B cell (primary cell): Measurements from ENCODE around the gene FMC1. TPM values are rescaled to one million over a fixed set of nuclear protein-coding genes. Genes with fewer than 3 reads are reported as not detected.
A peak's percentile ranks its signal among the peaks of the same experiment; 100 is the strongest.

Experiments used
- ATAC-seq: fragments of 200-7000 bp; cut with Tn5 transposase; one replicate; pipeline ENCODE4 v1.10.0; 2021; ENCODE audit warnings: low read depth, mild to moderate bottlenecking, moderate number of reproducible peaks, moderate library complexity
- CTCF ChIA-PET: fragments of 350-600 bp; sonication (Branson Sonifier 250); formaldehyde crosslinking; loops from one replicate; lab custom pipeline; 2021; ENCODE audit warnings: antibody characterized with exemption, inconsistent platforms; lab: Charles Lee
- POLR2A ChIA-PET: fragments of 350-600 bp; sonication (Branson Sonifier 250); formaldehyde crosslinking; loops from one replicate; lab custom pipeline; 2021; ENCODE audit warnings: antibody characterized with exemption; lab: Charles Lee
- DNase-seq: peaks from one replicate; pipeline ENCODE4 v3.0.0; 2013
- H2AFZ ChIP-seq: 2 replicates; pipeline ENCODE4 v1.6.1; 2012; ENCODE audit warnings: mild to moderate bottlenecking, low read depth, low read length; ENCODE audit not compliant: insufficient read depth, poor library complexity, severe bottlenecking
- H3K27ac ChIP-seq, 2 donors: 1 replicate in 1 of 2; 2 replicates in 1 of 2; pipeline ENCODE4 v1.5.1; 2012 to 2013; ENCODE audit warnings: low read length in 2 of 2, mild to moderate bottlenecking in 2 of 2, moderate library complexity in 1 of 2
- H3K27me3 ChIP-seq, 4 experiments: fragments of 200-600 bp in 1 of 4; sonication (generic) in 1 of 4; replicated peaks in 1 of 4; 1 replicate in 2 of 4; 2 replicates in 2 of 4; pipeline versions ENCODE4 v1.6.1 to v1.7.0; 2013 to 2016; ENCODE audit warnings: low read length in 3 of 4, mild to moderate bottlenecking in 2 of 4, mixed read lengths in 1 of 4, moderate library complexity in 1 of 4; ENCODE audit not compliant: insufficient read depth in 4 of 4, control insufficient read depth in 3 of 4; ENCODE audit errors: control extremely low read depth in 1 of 4
- H3K36me3 ChIP-seq, 2 experiments: replicated peaks in 1 of 2; 1 replicate in 1 of 2; 2 replicates in 1 of 2; pipeline versions ENCODE4 v1.6.1 to v1.7.1; 2013; ENCODE audit warnings: low read length in 1 of 2; ENCODE audit not compliant: insufficient read depth in 2 of 2, control insufficient read depth in 1 of 2; ENCODE audit errors: control extremely low read depth in 1 of 2, extremely low read depth in 1 of 2
- H3K4me1 ChIP-seq, 2 donors: fragments of 200-600 bp in 1 of 2; sonication (generic) in 1 of 2; 1 replicate in 1 of 2; 2 replicates in 1 of 2; pipeline versions ENCODE4 v1.5.1 to v1.6.1; 2013 to 2017; ENCODE audit warnings: low read length in 2 of 2; ENCODE audit not compliant: control insufficient read depth in 2 of 2, insufficient read depth in 2 of 2
- H3K4me2 ChIP-seq: replicated peaks from 2 replicates; pipeline ENCODE3; 2012; ENCODE audit warnings: mild to moderate bottlenecking, low read depth, low read length; ENCODE audit not compliant: poor library complexity, severe bottlenecking
- H3K4me3 ChIP-seq, 5 experiments: fragments of 200-600 bp in 1 of 5; sonication (generic) in 1 of 5; 1 replicate in 3 of 5; 2 replicates in 2 of 5; pipeline versions ENCODE4 v1.5.1 to v1.7.0; 2011 to 2016; ENCODE audit warnings: low read length in 4 of 5, mild to moderate bottlenecking in 4 of 5, low read depth in 2 of 5, control low read depth in 1 of 5, moderate library complexity in 1 of 5; ENCODE audit not compliant: insufficient read depth in 1 of 5; ENCODE audit errors: control extremely low read depth in 1 of 5, extremely low read depth in 1 of 5
- H3K79me2 ChIP-seq: fragments of 200-600 bp; sonication (generic); one replicate; pipeline ENCODE4 v1.6.0; 2016; ENCODE audit warnings: low read length; ENCODE audit not compliant: control insufficient read depth, insufficient read depth
- H3K9ac ChIP-seq: fragments of 200-600 bp; sonication (generic); 2 replicates; pipeline ENCODE4 v1.6.1; 2017; ENCODE audit warnings: mild to moderate bottlenecking, low read length, moderate library complexity
- H3K9me3 ChIP-seq, 3 donors: one replicate each; pipeline versions ENCODE4 v1.6.1 to v1.7.1; 2013; ENCODE audit warnings: low read length in 2 of 3; ENCODE audit not compliant: control insufficient read depth in 2 of 3, insufficient read depth in 1 of 3; ENCODE audit errors: control extremely low read depth in 1 of 3
- H4K20me1 ChIP-seq: 2 replicates; pipeline ENCODE4 v1.6.0; 2012; ENCODE audit warnings: mild to moderate bottlenecking, low read length; ENCODE audit not compliant: insufficient read depth, control insufficient read depth, poor library complexity, severe bottlenecking
- H3K27ac Mint-ChIP-seq: one replicate; pipeline ENCODE4 v1.8.0; 2021; ENCODE audit warnings: mixed read lengths
- H3K27me3 Mint-ChIP-seq: one replicate; pipeline ENCODE4 v1.8.0; 2021; ENCODE audit warnings: mixed read lengths
- H3K4me1 Mint-ChIP-seq: one replicate; pipeline ENCODE4 v1.8.0; 2021; ENCODE audit warnings: mixed read lengths
- H3K4me3 Mint-ChIP-seq: one replicate; pipeline ENCODE4 v1.8.0; 2021; ENCODE audit warnings: mixed read lengths
- H3K9me3 Mint-ChIP-seq: one replicate; pipeline ENCODE4 v1.8.0; 2022; ENCODE audit warnings: mixed read lengths; ENCODE audit not compliant: insufficient read depth
- CTCF ChIP-seq: fragments of 200-600 bp; IDR thresholded peaks from one replicate; pipeline ENCODE4 v1.8.0; 2022; ENCODE audit warnings: antibody characterized with exemption, mild to moderate bottlenecking
- EZH2 ChIP-seq: IDR thresholded peaks from 2 replicates; pipeline ENCODE4 v1.6.1; 2012; ENCODE audit warnings: borderline replicate concordance, low read depth, mild to moderate bottlenecking, moderate library complexity, low read length; ENCODE audit not compliant: insufficient read depth, poor library complexity, severe bottlenecking
- WGBS: methylation state at CpG from one replicate; pipeline ENCODE4 v1.1.5; 2013; ENCODE audit warnings: missing lambda C conversion rate; ENCODE audit not compliant: insufficient coverage; 5-methylcytosine and 5-hydroxymethylcytosine counted together
- intact Hi-C: fragments of 100-400 bp; cut with micrococcal nuclease; formaldehyde crosslinking; loops from one replicate; pipeline ENCODE4 v1.10.0; 2022
- polyA plus RNA-seq: library from polyadenylated mRNA; depleted of rRNA; stranded (reverse); fragments of >200 nt; gene quantifications from 2 replicates; pipeline ENCODE4 v1.2.3, GENCODE V29; 2012
- total RNA-seq, 2 donors: library from RNA; stranded (reverse); fragments of 120-200 nt in 1 of 2; gene quantifications; 1 replicate in 1 of 2; 2 replicates in 1 of 2; pipeline versions ENCODE4 v1.2.3 to v1.2.4, GENCODE V29; 2013 to 2022

The FMC1 gene
- total and polyA plus RNA-seq, 2 donors (not counting 1 experiment from before 2014, with no cell fraction given): 5.3 to 18.3 TPM

GRCh38 chr7:139340808-139341057 lies 404 bp upstream of the FMC1 start:
- H3K27ac ChIP-seq: peak overlapping the region; percentile 97 to 98
- peak overlapping the region; percentile 74 for H3K4me2 ChIP-seq
- TF ChIP-seq CTCF: no peak
- TF ChIP-seq EZH2: no peak
- Mint-ChIP-seq H3K27ac (peak overlapping the region; percentile 100), H3K4me1 (peaks cover 33% of the 10 kb centered on the region), H3K9me3 (no peaks in the 10 kb centered on the region), H3K27me3 (peaks cover 5% of the 10 kb centered on the region), H3K4me3 (peak overlapping the region; percentile 96)
- peaks cover 27% of the 10 kb centered on the region for H3K79me2 ChIP-seq
- intact Hi-C loops: loop anchor here (1.0 to 10.0 kb wide), 9 partner anchors 19 to 1334 kb away; partner anchors contain the start of genes ADCK2, KDM7A, LUC7L2 and PARP12
- POLR2A ChIA-PET: interaction anchor here (0.6 to 2.2 kb wide), 5 partner anchors 19 to 207 kb away, joined by 3 to 28 read pairs (median 4); partner anchors contain the start of genes LUC7L2 and UBN2
- H3K4me3 ChIP-seq: peak overlapping the region; percentile 73 to 99 (median 94)
- H2AFZ ChIP-seq: peak overlapping the region; percentile 72
- peaks cover 0 to 10% (median 0%) of the 10 kb centered on the region in 3 donors for H3K9me3 ChIP-seq
- H3K4me1 ChIP-seq: peaks cover 10 to 23% of the 10 kb centered on the region in 2 donors
- 0% methylated on average over 4 of the region's 9 CpGs for WGBS
- H3K36me3 ChIP-seq: peaks cover 0 to 1% of the 10 kb centered on the region in 2 experiments
- DNase-seq (no peak), ATAC-seq (no peak)
- CTCF ChIA-PET: interaction anchor here (0.6 to 2.6 kb wide), 5 partner anchors 9 to 108 kb away, joined by 3 to 16 read pairs (median 4); partner anchors contain the start of gene LUC7L2
- peak overlapping the region; percentile 77 for H3K9ac ChIP-seq
- no peaks in the 10 kb centered on the region for H3K27me3 ChIP-seq
- no peaks in the 10 kb centered on the region for H4K20me1 ChIP-seq

- H3K4me3 Mint-ChIP-seq: peak overlapping the region; percentile 96
- CTCF ChIA-PET: no interaction called here
- ATAC-seq (no peak), DNase-seq (no peak)
- H3K27me3 ChIP-seq: no peaks in the 10 kb centered on the region
- peaks cover 0 to 10% (median 0%) of the 10 kb centered on the region in 3 donors for H3K9me3 ChIP-seq
- intact Hi-C loops: loop anchor here (2.0 to 10.0 kb wide), 5 partner anchors 721 to 1333 kb away; partner anchors contain the start of genes ADCK2, KDM7A, PARP12 and TRIM24
- H3K27me3 Mint-ChIP-seq: peaks cover 5% of the 10 kb centered on the region
- H3K9ac ChIP-seq: peak overlapping the region; percentile 77
- WGBS: 0% methylated on average over 6 of the region's 9 CpGs
- H3K27ac ChIP-seq: peak overlapping the region; percentile 97 to 98
- no peaks in the 10 kb centered on the region for H3K9me3 Mint-ChIP-seq
- peaks cover 35% of the 10 kb centered on the region for H3K79me2 ChIP-seq
- H4K20me1 ChIP-seq: no peaks in the 10 kb centered on the region
- H3K36me3 ChIP-seq: peaks cover 4 to 7% of the 10 kb centered on the region in 2 experiments
- peaks cover 35% of the 10 kb centered on the region for H3K4me1 Mint-ChIP-seq
- H3K27ac Mint-ChIP-seq: peak overlapping the region; percentile 100
- peaks cover 10 to 23% of the 10 kb centered on the region in 2 donors for H3K4me1 ChIP-seq
- POLR2A ChIA-PET: interaction anchor here (1.5 kb wide), 1 partner anchor 18 kb away, joined by 4 read pairs; the partner anchor contains the start of gene LUC7L2
- peak overlapping the region; percentile 72 for H2AFZ ChIP-seq
- H3K4me3 ChIP-seq: peak overlapping the region; percentile 73 to 99 (median 94)
- TF ChIP-seq CTCF (no peak), EZH2 (no peak)
- peak overlapping the region; percentile 74 for H3K4me2 ChIP-seq
Measured at GRCh38 chr7:139341776-139342226, 664 bp downstream of the FMC1 start.
